ENCODE data around the gene DBP.

DBP gene

DNA sequence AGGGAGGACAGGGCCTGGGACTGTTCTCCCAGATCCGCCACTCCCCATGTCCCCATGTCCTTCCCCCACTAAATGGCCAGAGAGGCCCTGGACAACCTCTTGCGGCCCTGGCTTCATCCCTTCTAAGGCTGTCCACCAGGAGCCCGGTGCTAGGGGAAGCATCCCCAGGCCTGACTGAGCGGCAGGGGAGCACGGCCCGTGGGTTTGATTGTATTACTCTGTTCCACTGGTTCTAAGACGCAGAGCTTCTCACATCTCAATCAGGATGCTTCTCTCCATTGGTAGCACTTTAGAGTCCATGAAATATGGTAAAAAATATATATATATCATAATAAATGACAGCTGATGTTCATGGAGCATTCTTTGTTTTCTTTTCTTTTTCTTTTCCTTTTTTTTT, 29.8 kb downstream of the DBP start:
- Histone ChIP-seq H3K9me3 (ENCODE audit: low read length) (no peaks in the 10 kb centered on the region), H4K20me1 (ENCODE audit: insufficient read depth, low read length) (no peaks in the 10 kb centered on the region), H3K4me3 (ENCODE audit: low read depth, low read length, poor library complexity, severe bottlenecking) (no peak overlapping the region), H3F3A (ENCODE audit: insufficient read depth, low read length) (no peaks in the 10 kb centered on the region), H2AFZ (ENCODE audit: low read length) (no peak overlapping the region), H3K27ac (ENCODE audit: low read depth, low read length, poor library complexity, severe bottlenecking) (no peak overlapping the region), H3K79me2 (ENCODE audit: insufficient read depth, low read length) (no peaks in the 10 kb centered on the region), H3K36me3 (ENCODE audit: insufficient read depth, low read length) (no peaks in the 10 kb centered on the region), H3K4me1 (ENCODE audit: insufficient read depth, low read length, severe bottlenecking) (peaks cover 8% of the 10 kb centered on the region), H3K27me3 (ENCODE audit: insufficient read depth, low read length) (no peaks in the 10 kb centered on the region), H3K9ac (ENCODE audit: low read length) (no peak overlapping the region), H3K4me2 (ENCODE audit: low read length) (no peak overlapping the region), H3K9me2 (ENCODE audit: low read depth, low read length) (no peaks in the 10 kb centered on the region)
- TF ChIP-seq EZH2 (IDR thresholded peaks at IDR 0.05; ENCODE audit: borderline replicate concordance, low read length), result no peak
- TF ChIP-seq, protein P1, sequence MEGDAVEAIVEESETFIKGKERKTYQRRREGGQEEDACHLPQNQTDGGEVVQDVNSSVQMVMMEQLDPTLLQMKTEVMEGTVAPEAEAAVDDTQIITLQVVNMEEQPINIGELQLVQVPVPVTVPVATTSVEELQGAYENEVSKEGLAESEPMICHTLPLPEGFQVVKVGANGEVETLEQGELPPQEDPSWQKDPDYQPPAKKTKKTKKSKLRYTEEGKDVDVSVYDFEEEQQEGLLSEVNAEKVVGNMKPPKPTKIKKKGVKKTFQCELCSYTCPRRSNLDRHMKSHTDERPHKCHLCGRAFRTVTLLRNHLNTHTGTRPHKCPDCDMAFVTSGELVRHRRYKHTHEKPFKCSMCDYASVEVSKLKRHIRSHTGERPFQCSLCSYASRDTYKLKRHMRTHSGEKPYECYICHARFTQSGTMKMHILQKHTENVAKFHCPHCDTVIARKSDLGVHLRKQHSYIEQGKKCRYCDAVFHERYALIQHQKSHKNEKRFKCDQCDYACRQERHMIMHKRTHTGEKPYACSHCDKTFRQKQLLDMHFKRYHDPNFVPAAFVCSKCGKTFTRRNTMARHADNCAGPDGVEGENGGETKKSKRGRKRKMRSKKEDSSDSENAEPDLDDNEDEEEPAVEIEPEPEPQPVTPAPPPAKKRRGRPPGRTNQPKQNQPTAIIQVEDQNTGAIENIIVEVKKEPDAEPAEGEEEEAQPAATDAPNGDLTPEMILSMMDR (IDR thresholded peaks at IDR 0.05; ENCODE audit: low read length), result no peak

GRCh38 chr19:48606463-48607358, 30.5 kb downstream of the DBP start, which contains the start of gene SPACA4:
Gene SPACA4 (plus strand): TSS chr19:48606742. CDS start chr19:48606979, 237 bp downstream.
- Histone ChIP-seq H4K20me1 (ENCODE audit: insufficient read depth, low read length) (no peaks in the 10 kb centered on the region), H3K27ac (ENCODE audit: low read depth, low read length, poor library complexity, severe bottlenecking) (no peak within 1 kb of the TSS), H3K27me3 (ENCODE audit: insufficient read depth, low read length) (no peaks in the 10 kb centered on the region), H3K9me2 (ENCODE audit: low read depth, low read length) (no peaks in the 10 kb centered on the region), H3K79me2 (ENCODE audit: insufficient read depth, low read length) (no peaks in the 10 kb centered on the region), H3F3A (ENCODE audit: insufficient read depth, low read length) (no peaks in the 10 kb centered on the region), H3K4me1 (ENCODE audit: insufficient read depth, low read length, severe bottlenecking) (peaks cover 8% of the 10 kb centered on the region), H3K9ac (ENCODE audit: low read length) (no peak within 1 kb of the TSS), H3K4me2 (ENCODE audit: low read length) (no peak within 1 kb of the TSS), H3K4me3 (ENCODE audit: low read depth, low read length, poor library complexity, severe bottlenecking) (no peak within 1 kb of the TSS), H3K9me3 (ENCODE audit: low read length) (no peaks in the 10 kb centered on the region), H2AFZ (ENCODE audit: low read length) (no peak within 1 kb of the TSS), H3K36me3 (ENCODE audit: insufficient read depth, low read length) (no peaks in the 10 kb centered on the region)
- TF ChIP-seq, protein P1 (IDR thresholded peaks at IDR 0.05; ENCODE audit: low read length), result no peak
- no peak for TF ChIP-seq EZH2 (IDR thresholded peaks at IDR 0.05; ENCODE audit: borderline replicate concordance, low read length)

DNA sequence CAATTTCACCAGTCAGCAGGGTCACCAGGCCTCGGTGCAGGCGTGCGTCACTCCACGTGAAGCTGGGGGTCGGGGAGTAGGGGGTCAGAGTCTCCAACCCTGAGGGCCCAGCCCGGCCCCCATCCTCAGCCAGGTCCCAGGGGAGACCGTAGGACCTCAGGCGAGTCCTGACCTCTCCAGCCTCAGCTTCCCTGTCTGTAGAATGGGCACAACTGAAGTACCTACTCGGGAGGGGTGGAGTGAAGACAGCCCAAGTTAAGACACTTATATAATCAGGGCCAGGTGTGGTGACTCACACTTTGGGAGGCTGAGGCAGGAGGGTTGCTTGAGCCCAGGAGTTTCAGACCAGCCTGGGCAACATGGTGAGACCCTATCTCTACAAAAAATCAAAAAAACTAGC, 33.3 kb downstream of the DBP start:
- H3K36me3 ChIP-seq (ENCODE audit: insufficient read depth, low read length), result no peaks in the 10 kb centered on the region; the same call in 1 of the 2 replicates
- no peak overlapping the region for H3K27ac ChIP-seq (ENCODE audit: low read depth, low read length, poor library complexity, severe bottlenecking)
- H3K4me3 ChIP-seq (ENCODE audit: low read depth, low read length, poor library complexity, severe bottlenecking), result no peak overlapping the region
- no peak overlapping the region for H3K9ac ChIP-seq (ENCODE audit: low read length)
- H3F3A ChIP-seq (ENCODE audit: insufficient read depth, low read length), result no peaks in the 10 kb centered on the region
- no peaks in the 10 kb centered on the region for H3K9me2 ChIP-seq (ENCODE audit: low read depth, low read length)
- TF ChIP-seq EZH2 (IDR thresholded peaks at IDR 0.05; ENCODE audit: borderline replicate concordance, low read length), result no peak
- TF ChIP-seq, protein P1 (IDR thresholded peaks at IDR 0.05; ENCODE audit: low read length), result no peak
- H3K4me1 ChIP-seq (ENCODE audit: insufficient read depth, low read length, severe bottlenecking), result peaks cover 4% of the 10 kb centered on the region
- no peaks in the 10 kb centered on the region for H3K9me3 ChIP-seq (ENCODE audit: low read length)
- H3K79me2 ChIP-seq (ENCODE audit: insufficient read depth, low read length), result no peaks in the 10 kb centered on the region
- no peaks in the 10 kb centered on the region for H4K20me1 ChIP-seq (ENCODE audit: insufficient read depth, low read length)
- no peak overlapping the region for H2AFZ ChIP-seq (ENCODE audit: low read length)
- no peak overlapping the region for H3K4me2 ChIP-seq (ENCODE audit: low read length)
- no peaks in the 10 kb centered on the region; the same call in 1 of the 2 replicates for H3K27me3 ChIP-seq (ENCODE audit: insufficient read depth, low read length)

Data from OCI-LY1 (cell line).